ENCODE results near the gene MEN1.

DNA sequence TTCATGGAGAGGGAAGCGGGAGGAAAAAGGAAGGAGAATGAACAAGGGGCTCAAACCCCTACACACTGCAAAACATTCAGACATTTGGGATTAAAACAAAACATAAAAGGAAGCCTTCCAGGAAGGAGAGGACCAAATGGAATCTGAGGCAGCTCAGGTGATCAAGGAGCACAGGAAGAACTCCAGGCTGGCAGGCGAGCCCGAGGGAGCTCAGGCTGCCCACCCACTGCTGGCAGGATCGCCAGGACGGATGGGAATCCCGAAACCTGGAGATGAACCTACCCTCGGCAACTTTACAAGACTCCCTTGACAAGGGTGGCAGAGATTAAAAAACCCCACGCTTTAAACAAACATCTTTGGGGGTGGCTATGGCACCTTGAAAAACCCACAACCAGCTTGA, 45.6 kb downstream of the MEN1 start:
- TF ChIP-seq CREB1 (IDR thresholded peaks at IDR 0.05) (no peak), CREB1 (CRISPR knock-in tag; IDR thresholded peaks at IDR 0.05) (no peak), SRSF1 (optimal IDR thresholded peaks at IDR 0.05; ENCODE audit: low read depth, low read length) (no peak), ZNF556 (CRISPR knock-in tag; IDR thresholded peaks at IDR 0.05; ENCODE audit: borderline replicate concordance) (no peak), FOXP1 (IDR thresholded peaks at IDR 0.05) (no peak), FOXP1 (CRISPR knock-in tag; IDR thresholded peaks at IDR 0.05) (no peak), ZNF704 (CRISPR knock-in tag; IDR thresholded peaks at IDR 0.05; ENCODE audit: borderline replicate concordance) (no peak), AHR (CRISPR knock-in tag; IDR thresholded peaks at IDR 0.05) (no peak), KLF6 (CRISPR knock-in tag; IDR thresholded peaks at IDR 0.05) (no peak), MXD4 (CRISPR knock-in tag; IDR thresholded peaks at IDR 0.05) (no peak), PBX3 (CRISPR knock-in tag; IDR thresholded peaks at IDR 0.05; ENCODE audit: borderline replicate concordance) (no peak), ZNF292 (CRISPR knock-in tag; IDR thresholded peaks at IDR 0.05; ENCODE audit: borderline replicate concordance, low read depth) (no peak), PPARG (CRISPR knock-in tag; conservative IDR thresholded peaks at IDR 0.05) (no peak), AKNA (CRISPR knock-in tag; IDR thresholded peaks at IDR 0.05; ENCODE audit: borderline replicate concordance) (no peak), POLR2A (IDR thresholded peaks at IDR 0.05; ENCODE audit: insufficient read depth in 1 of 2, low read depth in 2 of 2, low read length in 2 of 2) (no peak)

Measured in HepG2 (cell line).